ENCODE results near the gene NMT1. TPM values are rescaled to one million over a fixed set of nuclear protein-coding genes. Genes with fewer than 3 reads are reported as not detected.

NMT1 gene
- total and polyA plus RNA-seq, 2 experiments from 2014 or later: 95.6 to 298 TPM

DNA sequence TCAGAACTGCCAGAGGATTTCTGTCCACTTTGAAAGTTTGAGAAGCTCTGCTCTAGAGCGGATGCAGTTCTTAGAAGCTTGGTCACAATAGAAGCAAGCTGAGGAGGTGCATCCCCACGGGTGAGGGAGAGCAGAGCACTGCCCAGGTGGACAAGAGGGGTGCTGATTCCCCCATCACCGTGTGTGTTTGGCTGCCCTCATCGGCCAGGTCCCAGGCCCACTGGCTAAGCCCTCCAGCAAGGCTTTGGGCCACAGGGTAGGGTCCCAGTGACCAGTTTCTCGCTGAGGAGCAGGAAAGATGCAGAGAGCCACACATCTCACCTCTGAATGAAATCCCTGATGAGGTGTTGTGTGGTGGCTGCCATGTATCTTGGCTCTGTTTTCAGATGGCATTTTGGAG is 26.9 kb downstream of the NMT1 start:
- H3K4me2 ChIP-seq: no peak overlapping the region
- no peaks in the 10 kb centered on the region for H3K4me1 ChIP-seq (ENCODE audit: insufficient read depth)
- no peak overlapping the region for H3K4me3 Mint-ChIP-seq
- TF ChIP-seq CREB1 (CRISPR knock-in tag; IDR thresholded peaks at IDR 0.05; ENCODE audit: low read depth) (no peak), ZNF114 (CRISPR knock-in tag; IDR thresholded peaks at IDR 0.05) (no peak), ZNF331 (CRISPR knock-in tag; IDR thresholded peaks at IDR 0.05; ENCODE audit: low read depth) (no peak), POLR2AphosphoS5 (IDR thresholded peaks at IDR 0.05; ENCODE audit: low read depth) (no peak), ZNF462 (CRISPR knock-in tag; IDR thresholded peaks at IDR 0.05) (no peak), EZH2phosphoT487 (IDR thresholded peaks at IDR 0.05; ENCODE audit: unreplicated experiment) (no peak), EZH2 (IDR thresholded peaks at IDR 0.05; ENCODE audit: low read depth, unreplicated experiment) (no peak), STAT1 (IDR thresholded peaks at IDR 0.05; ENCODE audit: unreplicated experiment) (no peak), CTCF (conservative IDR thresholded peaks at IDR 0.05; ENCODE audit: low read depth in 2 of 2) (no peak), NANOG (IDR thresholded peaks at IDR 0.05; ENCODE audit: borderline replicate concordance) (no peak), JUNB (IDR thresholded peaks at IDR 0.05; ENCODE audit: unreplicated experiment) (no peak)
- TF ChIP-seq, protein P1, sequence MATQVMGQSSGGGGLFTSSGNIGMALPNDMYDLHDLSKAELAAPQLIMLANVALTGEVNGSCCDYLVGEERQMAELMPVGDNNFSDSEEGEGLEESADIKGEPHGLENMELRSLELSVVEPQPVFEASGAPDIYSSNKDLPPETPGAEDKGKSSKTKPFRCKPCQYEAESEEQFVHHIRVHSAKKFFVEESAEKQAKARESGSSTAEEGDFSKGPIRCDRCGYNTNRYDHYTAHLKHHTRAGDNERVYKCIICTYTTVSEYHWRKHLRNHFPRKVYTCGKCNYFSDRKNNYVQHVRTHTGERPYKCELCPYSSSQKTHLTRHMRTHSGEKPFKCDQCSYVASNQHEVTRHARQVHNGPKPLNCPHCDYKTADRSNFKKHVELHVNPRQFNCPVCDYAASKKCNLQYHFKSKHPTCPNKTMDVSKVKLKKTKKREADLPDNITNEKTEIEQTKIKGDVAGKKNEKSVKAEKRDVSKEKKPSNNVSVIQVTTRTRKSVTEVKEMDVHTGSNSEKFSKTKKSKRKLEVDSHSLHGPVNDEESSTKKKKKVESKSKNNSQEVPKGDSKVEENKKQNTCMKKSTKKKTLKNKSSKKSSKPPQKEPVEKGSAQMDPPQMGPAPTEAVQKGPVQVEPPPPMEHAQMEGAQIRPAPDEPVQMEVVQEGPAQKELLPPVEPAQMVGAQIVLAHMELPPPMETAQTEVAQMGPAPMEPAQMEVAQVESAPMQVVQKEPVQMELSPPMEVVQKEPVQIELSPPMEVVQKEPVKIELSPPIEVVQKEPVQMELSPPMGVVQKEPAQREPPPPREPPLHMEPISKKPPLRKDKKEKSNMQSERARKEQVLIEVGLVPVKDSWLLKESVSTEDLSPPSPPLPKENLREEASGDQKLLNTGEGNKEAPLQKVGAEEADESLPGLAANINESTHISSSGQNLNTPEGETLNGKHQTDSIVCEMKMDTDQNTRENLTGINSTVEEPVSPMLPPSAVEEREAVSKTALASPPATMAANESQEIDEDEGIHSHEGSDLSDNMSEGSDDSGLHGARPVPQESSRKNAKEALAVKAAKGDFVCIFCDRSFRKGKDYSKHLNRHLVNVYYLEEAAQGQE (IDR thresholded peaks at IDR 0.05; ENCODE audit: unreplicated experiment): no peak
- TF ChIP-seq, protein P2, sequence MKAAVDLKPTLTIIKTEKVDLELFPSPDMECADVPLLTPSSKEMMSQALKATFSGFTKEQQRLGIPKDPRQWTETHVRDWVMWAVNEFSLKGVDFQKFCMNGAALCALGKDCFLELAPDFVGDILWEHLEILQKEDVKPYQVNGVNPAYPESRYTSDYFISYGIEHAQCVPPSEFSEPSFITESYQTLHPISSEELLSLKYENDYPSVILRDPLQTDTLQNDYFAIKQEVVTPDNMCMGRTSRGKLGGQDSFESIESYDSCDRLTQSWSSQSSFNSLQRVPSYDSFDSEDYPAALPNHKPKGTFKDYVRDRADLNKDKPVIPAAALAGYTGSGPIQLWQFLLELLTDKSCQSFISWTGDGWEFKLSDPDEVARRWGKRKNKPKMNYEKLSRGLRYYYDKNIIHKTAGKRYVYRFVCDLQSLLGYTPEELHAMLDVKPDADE (IDR thresholded peaks at IDR 0.05): no peak
- peaks cover 75% of the 10 kb centered on the region for H3K36me3 Mint-ChIP-seq (ENCODE audit: low read depth)
- H4K20me1 ChIP-seq (replicated peaks; ENCODE audit: insufficient read depth): peaks cover 19% of the 10 kb centered on the region
- H3F3A ChIP-seq (replicated peaks; ENCODE audit: low read depth): no peaks in the 10 kb centered on the region; the same call in 1 of the 2 replicates
- no peak overlapping the region for H3K4me3 ChIP-seq
- no peaks in the 10 kb centered on the region for H3K9me2 ChIP-seq (ENCODE audit: insufficient read depth)
- no peaks in the 10 kb centered on the region for H3K9me3 Mint-ChIP-seq
- 0 out of 2 replicates have a peak overlapping the region, but pooled peaks have one; percentile 23 for H3K27ac Mint-ChIP-seq
- no peaks in the 10 kb centered on the region for H3K27me3 Mint-ChIP-seq (ENCODE audit: insufficient read depth, low read depth, poor library complexity)
- H3K27ac ChIP-seq (ENCODE audit: low read depth): no peak overlapping the region
- H3K36me3 ChIP-seq (ENCODE audit: insufficient read depth): peaks cover 45% of the 10 kb centered on the region
- no peaks in the 10 kb centered on the region for H3K79me2 ChIP-seq (replicated peaks; ENCODE audit: insufficient read depth)
- no peak overlapping the region for H2AFZ ChIP-seq
- DNase-seq (ENCODE audit: low spot score) (no peak), ATAC-seq (no peak)
- peaks cover 8% of the 10 kb centered on the region for H3K4me1 Mint-ChIP-seq
- no peaks in the 10 kb centered on the region for H3K27me3 ChIP-seq (ENCODE audit: insufficient read depth)
